Forelimb muscle (tissue), 1 donor: ENCODE results near the gene NCOA5. TPM values are rescaled to one million over a fixed set of nuclear protein-coding genes. Genes with fewer than 3 reads are reported as not detected.
"Not testable (repeated sequence)": the region's sequence is repeated elsewhere in the genome, so short reads cannot be mapped to it uniquely, and the experiment has no call there.

Experiments used
- DNase-seq: peaks from one replicate; pipeline ENCODE4 v3.0.0-alpha.2; 2013; ENCODE audit warnings: low read depth
- polyA plus RNA-seq: library from polyadenylated mRNA; unstranded; fragments of 120-200 nt; gene quantifications from one replicate; pipeline ENCODE4 v1.2.1, GENCODE V29; 2013; ENCODE audit not compliant: insufficient read length

NCOA5 gene
- polyA plus RNA-seq, 1 donor = 29.0 TPM

DNA sequence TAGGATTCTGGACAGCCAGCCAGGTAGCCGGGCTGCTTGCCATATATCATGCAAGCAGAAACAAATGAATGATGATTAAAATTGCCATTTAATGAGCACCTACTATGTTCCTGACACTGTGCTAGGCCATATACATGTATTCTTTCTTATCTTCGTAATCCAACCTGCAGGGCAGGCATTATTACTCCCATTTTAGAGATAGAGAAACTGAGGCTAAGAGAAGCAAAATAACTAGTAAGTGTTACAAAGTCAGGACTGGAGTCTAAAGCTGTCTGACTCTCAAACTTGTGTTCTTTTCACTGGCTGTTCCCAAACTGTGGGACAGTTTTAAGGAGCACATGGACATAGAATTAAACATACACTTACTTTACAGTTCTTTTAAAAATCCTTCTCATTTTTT is 30.4 kb upstream of the NCOA5 start:
- DNase-seq = no peak

- DNase-seq = no peak
Measured at GRCh38 chr20:46119547-46119946, 29.8 kb upstream of the NCOA5 start.

- DNase-seq = no peak
Measured at GRCh38 chr20:46119028-46119546, 29.3 kb upstream of the NCOA5 start.

DNA sequence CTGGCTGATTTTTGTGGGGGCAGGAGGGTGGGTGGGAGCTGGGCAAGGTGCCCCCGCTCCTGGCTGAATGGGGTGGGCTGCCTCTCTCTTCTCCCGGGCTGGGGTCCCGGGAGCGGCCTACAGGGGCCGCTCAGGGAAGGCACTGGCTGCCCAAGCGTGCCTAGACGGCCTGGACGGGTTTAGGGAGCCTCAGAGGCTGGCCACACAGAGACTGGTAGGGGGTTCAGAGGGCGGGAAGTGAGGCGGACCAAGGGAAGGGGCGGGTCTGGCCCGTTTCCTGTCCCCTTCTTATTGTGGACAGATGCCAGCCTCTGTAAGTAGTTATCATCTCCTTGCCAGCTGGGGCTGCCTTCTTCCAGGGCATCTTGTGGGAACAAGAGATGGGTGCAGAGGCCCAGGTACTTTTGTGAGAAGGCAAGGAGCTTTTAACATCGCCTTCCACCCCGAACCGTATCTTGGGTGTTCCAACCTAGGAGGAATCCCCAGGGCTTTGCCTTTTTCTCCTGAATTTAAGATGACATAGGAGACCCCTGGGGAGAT is 28.8 kb upstream of the NCOA5 start:
- no peak for DNase-seq

DNA sequence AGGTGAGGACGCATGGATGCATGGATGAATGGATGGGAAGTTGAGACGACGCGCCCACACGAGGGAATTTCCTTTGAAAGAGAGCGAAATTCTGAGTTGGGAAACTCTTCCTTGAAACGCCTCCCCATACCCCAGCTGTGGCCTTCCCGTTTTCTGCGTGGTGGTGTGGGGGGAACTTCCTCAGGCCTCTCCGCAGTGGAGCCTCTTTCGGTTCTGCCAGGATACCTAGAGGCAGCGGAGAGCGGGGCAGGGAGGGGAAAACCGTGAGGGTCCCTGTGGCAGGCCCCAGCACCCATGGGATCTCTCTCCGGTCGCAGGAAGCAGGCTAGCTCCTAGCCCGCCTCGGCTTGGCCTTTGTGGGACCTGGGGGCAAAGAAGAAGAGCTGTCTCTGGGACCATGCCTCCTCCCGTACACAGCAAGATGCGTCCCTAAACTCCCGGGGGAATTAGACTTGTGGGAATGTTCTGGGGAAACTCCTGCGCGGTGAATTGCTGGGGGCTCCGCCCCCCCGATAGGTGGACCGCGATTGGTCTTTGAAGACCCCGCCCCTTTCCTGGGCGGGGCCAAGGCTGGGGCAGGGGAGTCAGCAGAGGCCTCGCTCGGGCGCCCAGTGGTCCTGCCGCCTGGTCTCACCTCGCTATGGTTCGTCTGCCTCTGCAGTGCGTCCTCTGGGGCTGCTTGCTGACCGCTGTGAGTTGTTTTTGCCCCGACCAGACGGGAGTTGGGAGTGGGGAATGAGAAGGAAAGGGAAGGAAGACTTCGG is 28.1 kb upstream of the NCOA5 start, which contains the start of gene CD40:
CD40 (plus strand) TSS at position 611 of the 764 bp plus-strand sequence; CDS start at position 641, 30 bp downstream.
- peak; percentile 13 for DNase-seq

GRCh38 chr20:46114449-46114848 is 24.7 kb upstream of the NCOA5 start:
- no peak for DNase-seq

GRCh38 chr20:46113113-46113470 is 23.3 kb upstream of the NCOA5 start:
- DNase-seq = no peak

- no peak for DNase-seq
Measured at GRCh38 chr20:46112430-46113112, 22.8 kb upstream of the NCOA5 start.

DNA sequence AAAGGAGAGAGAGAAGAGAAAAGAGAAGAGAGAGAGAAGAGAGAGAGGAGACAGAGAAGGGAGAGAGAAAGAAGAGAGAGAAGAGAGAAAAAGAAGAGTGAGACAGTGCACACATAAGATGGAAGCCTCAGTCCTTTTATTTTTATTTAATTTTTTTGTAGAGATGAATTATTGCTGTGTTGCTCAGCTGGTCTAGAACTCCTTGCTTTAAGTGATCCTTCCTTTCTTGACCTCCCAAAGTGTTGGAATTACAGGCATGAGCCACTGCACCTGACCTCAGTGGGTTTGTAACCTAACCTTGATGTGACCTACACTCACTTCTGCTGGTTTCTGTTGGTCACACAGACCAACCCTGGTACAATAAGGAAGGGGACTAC is 22.1 kb upstream of the NCOA5 start:
- DNase-seq = no peak

- DNase-seq = no peak
Measured at GRCh38 chr20:46111028-46111835, 21.5 kb upstream of the NCOA5 start.

DNA sequence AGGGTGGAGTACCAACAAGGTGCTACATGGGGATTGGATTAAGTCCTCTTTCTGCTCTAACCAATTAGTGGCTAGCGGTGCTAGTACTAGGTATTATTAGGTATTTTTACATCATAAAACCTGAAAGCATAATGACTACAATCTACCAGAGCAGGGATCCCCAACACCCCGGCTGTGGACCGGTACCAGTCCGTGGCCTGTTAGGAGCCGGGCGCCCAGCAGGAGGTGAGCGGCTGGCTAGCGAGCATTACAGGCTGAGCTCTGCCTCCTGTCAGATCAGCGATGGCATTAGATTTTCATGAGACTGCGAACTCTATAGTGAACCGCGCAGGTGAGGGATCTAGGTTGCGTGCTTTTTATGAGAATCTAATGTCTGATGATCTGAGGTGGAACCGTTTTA is 19.2 kb upstream of the NCOA5 start:
- no peak for DNase-seq

GRCh38 chr20:46108435-46108841 is 18.7 kb upstream of the NCOA5 start:
- no peak for DNase-seq

DNA sequence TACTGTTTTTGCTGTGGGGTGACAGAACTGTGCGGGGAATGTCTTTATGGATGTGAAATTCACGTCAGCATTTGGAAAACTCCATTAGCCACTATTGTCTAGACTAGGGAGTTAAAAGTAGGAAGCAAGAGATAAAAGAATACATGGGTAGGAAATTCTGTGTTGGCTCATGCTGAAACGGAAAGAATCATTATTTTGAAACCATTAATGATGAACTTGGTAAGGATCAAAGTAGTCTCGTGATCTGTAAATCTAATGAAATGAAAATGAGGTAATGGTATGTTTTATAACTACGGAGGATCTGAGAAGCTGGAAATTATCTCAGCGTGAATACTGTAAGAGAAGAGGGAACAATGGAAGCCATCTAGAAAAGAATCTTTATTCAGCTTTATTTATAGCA is 17.3 kb upstream of the NCOA5 start:
- DNase-seq = no peak

DNA sequence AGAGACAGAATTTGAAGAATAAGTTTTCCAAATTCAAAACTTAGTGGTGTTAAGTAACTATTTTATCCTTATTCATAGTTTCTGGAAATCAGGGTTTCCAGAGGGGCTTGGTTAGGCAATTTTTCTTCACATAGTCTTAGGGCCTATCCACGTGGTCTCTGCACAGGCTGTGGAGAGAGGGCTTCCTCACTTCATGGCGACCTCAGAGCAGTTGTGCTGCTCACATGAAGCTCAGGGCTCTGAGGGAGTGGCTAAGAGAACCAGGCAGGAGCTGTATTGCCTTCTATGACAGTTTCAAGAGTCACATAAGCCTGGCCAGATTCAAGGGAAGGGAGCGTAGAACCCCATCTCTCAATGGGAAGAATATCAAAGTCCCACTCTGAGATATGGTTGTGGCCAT is 14.5 kb upstream of the NCOA5 start:
- DNase-seq = no peak

DNA sequence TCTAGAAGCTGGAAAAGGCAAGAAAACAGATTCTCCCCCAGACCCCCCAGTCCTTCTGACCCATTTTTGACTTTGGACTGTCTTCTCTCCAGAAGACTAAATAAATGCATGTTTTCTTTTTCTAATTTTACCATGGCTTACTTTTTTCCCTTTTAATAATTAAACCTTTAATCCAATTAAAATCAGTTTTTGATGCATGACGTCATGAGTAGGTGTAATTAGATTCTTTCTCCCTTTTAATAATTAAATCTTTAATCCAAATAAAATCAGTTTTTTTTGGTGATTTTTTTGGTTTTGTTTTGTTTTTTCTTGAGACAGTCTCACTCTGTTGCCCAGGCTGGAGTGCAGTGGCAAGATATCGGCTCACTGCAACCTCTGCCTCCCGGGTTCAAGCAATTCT is 13.2 kb upstream of the NCOA5 start:
- DNase-seq = no peak

- DNase-seq = no peak
Measured at GRCh38 chr20:46101957-46102356, 12.2 kb upstream of the NCOA5 start.

DNA sequence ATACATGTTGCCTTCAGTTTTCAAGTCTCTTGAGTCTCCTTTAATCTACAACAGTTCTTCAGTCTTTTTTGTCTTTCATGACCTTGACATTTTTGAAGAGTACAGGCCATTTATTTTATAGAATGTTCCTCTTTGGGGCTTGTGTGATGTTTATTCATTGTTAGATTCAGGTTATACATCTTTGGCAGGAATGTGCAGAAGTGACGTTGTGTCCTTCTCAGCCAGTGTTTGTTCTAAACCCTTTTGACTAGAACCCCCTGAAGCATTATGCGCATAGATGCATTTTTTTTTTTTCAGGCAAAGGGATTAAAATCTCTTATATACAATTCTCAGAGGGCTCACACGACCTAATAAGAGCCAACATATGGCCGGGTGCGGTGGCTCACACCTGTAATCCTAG is 11.2 kb upstream of the NCOA5 start:
- no peak for DNase-seq

DNA sequence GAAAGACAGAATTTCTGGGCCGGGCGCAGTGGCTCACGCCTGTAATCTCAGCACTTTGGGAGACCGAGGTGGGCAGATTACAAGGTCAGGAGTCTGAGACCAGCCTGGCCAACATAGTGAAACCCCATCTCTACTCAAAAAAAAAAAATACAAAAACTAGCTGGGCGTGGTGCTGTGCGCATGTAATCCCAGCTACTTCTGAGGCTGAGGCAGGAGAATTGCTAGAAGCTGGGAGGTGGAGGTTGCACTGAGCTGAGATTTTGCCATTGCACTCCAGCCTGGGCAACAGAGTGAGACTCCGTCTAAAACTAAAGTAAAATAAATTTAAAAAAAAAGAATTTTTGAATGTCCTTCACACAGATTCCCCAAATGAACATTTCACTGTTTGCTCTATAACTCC is 10.7 kb upstream of the NCOA5 start:
- DNase-seq = not testable (repeated sequence)

DNA sequence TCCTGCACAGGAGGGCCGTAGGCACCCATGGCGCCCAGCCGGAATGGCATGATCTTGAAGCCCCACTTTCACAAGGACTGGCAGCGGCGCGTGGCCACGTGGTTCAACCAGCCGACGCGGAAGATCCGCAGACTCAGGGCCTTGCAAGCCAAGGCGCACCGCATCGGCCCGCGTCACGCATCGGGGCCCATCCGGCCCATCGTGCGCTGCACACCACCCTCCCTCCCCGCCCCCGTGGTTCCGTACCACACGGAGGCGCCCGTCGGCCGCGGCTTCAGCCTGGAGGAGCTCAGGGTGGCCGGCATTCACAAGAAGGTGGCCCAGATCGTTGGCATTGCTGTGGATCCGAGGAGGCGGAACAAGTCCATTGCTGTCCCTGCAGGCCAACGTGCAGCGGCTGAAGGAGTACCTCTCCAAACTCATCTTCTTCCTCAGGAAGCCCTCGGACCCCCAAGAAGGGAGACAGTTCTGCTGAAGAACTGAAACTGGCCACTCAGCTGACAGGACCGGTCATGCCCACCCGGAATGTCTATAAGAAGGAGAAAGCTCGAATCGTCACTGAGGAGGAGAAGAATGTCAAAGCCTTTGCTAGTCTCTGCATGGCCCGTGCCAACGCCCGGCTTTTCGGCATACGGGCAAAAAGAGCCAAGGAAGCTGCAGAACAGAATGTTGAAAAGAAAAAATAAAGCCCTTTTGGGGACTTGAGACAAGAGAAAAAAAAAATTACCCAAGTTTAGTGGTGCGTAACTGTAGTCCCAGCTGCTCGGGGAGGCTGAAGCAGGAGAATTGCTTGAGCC is 9.9 kb upstream of the NCOA5 start:
- no peak for DNase-seq

- no peak for DNase-seq
Measured at GRCh38 chr20:46093531-46093930, 3.8 kb upstream of the NCOA5 start.
